ENCODE measurements around the gene TRIM32.

The TRIM32 gene

GRCh38 chr9:116687074-116687753, at the start of gene TRIM32:
TSS of gene TRIM32 (plus strand) at chr9:116687305. CDS start at chr9:116697743, 10,438 bp downstream.
- peak; percentile 92 for DNase-seq

- no peak for DNase-seq
Measured at GRCh38 chr9:116639251-116639741, 47.8 kb upstream of the TRIM32 start.

GRCh38 chr9:116641292-116642059, 45.6 kb upstream of the TRIM32 start:
- peak; percentile 30 for DNase-seq

- no peak for DNase-seq
Measured at GRCh38 chr9:116643691-116644090, 43.4 kb upstream of the TRIM32 start.

GRCh38 chr9:116644091-116644688, 42.9 kb upstream of the TRIM32 start:
- no peak for DNase-seq

- peak; percentile 65 for DNase-seq
Measured at GRCh38 chr9:116646661-116647514, 40.2 kb upstream of the TRIM32 start.

- no peak for DNase-seq
Measured at GRCh38 chr9:116647515-116647809, 39.6 kb upstream of the TRIM32 start.

- DNase-seq = no peak
Measured at GRCh38 chr9:116653348-116654058, 33.6 kb upstream of the TRIM32 start.

GRCh38 chr9:116654059-116654355, 33.1 kb upstream of the TRIM32 start:
- DNase-seq = no peak

- DNase-seq = no peak
Measured at GRCh38 chr9:116656501-116656971, 30.6 kb upstream of the TRIM32 start.

GRCh38 chr9:116656977-116657376, 30.1 kb upstream of the TRIM32 start:
- DNase-seq = no peak

- DNase-seq = no peak
Measured at GRCh38 chr9:116658265-116658664, 28.8 kb upstream of the TRIM32 start.

GRCh38 chr9:116661037-116661954, 25.8 kb upstream of the TRIM32 start:
- DNase-seq = peak; percentile 70

- DNase-seq = no peak
Measured at GRCh38 chr9:116662646-116663310, 24.3 kb upstream of the TRIM32 start.

GRCh38 chr9:116663581-116663980, 23.5 kb upstream of the TRIM32 start:
- DNase-seq = no peak

- no peak for DNase-seq
Measured at GRCh38 chr9:116668970-116669695, 18.0 kb upstream of the TRIM32 start.

- DNase-seq = peak; percentile 31
Measured at GRCh38 chr9:116671605-116672004, 15.5 kb upstream of the TRIM32 start.

GRCh38 chr9:116673375-116673774, 13.7 kb upstream of the TRIM32 start:
- no peak for DNase-seq

- no peak for DNase-seq
Measured at GRCh38 chr9:116674210-116674980, 12.7 kb upstream of the TRIM32 start.

All from OCI-M1 (cell line).